Stimulated activated naive B cell treated with anti-CD40 and anti-IgM and Interleukin-4, amounts not matched to agents 10 μg/mL and 1 μg/mL and 100 μg/mL, for 72 hours (primary cell): Measurements from ENCODE around the gene TMEM116.
A peak's percentile ranks its signal among the peaks of the same experiment; 100 is the strongest.
"Not testable (repeated sequence)": the region's sequence is repeated elsewhere in the genome, so short reads cannot be mapped to it uniquely, and the experiment has no call there.

Experiments used
- ATAC-seq, 2 donors: fragments of 150-1000 bp; cut with Tn5 transposase; replicated peaks; 2 replicates each; pipeline ENCODE4 v1.10.0; 2021; ENCODE audit warnings: moderate library complexity in 1 of 2
- DNase-seq: peaks from one replicate; pipeline ENCODE4 v3.0.0; 2021
- H3K27ac Mint-ChIP-seq: one replicate; pipeline ENCODE4 v1.8.0; 2022; ENCODE audit warnings: mild to moderate bottlenecking, mixed read lengths
- H3K27me3 Mint-ChIP-seq, 2 donors: one replicate each; pipeline ENCODE4 v1.8.0; 2022; ENCODE audit warnings: mixed read lengths in 2 of 2
- H3K36me3 Mint-ChIP-seq, 2 donors: one replicate each; pipeline ENCODE4 v1.8.0; 2022; ENCODE audit warnings: mixed read lengths in 2 of 2, mild to moderate bottlenecking in 1 of 2
- H3K4me1 Mint-ChIP-seq, 2 donors: one replicate each; pipeline ENCODE4 v1.8.0; 2022; ENCODE audit warnings: mixed read lengths in 2 of 2, mild to moderate bottlenecking in 1 of 2
- H3K4me3 Mint-ChIP-seq, 2 donors: one replicate each; pipeline ENCODE4 v1.8.0; 2022; ENCODE audit warnings: mild to moderate bottlenecking in 2 of 2, mixed read lengths in 2 of 2, moderate library complexity in 1 of 2
- H3K9me3 Mint-ChIP-seq, 2 donors: one replicate each; pipeline ENCODE4 v1.8.0; 2022; ENCODE audit warnings: mixed read lengths in 2 of 2, mild to moderate bottlenecking in 1 of 2

Gene TMEM116

DNA sequence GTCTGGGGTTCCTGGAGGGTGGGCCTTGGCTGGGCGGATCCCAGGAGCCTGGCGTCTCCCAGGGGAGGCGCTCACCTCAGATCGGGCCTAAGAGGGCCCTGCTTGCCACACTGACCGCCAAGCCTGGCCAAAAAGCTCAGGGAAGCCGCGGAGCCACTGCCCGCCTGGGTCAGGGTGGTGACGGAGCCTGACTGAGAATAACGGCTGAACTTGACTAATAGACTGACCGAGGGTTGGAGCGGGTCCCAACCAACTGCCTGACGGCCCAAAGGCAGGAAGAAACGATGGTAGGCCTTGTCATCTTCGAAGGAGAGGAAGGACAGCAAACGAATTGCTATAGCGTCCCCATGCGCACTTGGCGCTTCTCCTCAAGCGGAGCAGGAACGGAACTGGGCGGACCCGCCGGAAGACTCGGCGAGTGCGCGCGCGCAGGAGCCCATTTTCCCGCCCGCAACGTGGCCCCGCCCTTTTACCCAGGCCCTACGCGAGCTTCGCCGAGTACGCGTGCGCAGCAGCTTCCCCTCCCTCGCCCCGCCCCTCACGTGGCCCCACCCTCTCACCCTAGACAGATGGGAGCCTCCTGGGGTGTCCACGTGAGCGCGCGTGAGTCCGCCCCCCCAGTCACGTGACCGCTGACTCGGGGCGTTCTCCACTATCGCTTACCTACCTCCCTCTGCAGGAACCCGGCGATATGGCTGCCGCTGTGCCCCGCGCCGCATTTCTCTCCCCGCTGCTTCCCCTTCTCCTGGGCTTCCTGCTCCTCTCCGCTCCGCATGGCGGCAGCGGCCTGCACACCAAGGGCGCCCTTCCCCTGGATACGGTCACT, at the start of gene TMEM116, which contains the start of gene ERP29:
TSS of gene TMEM116 (minus strand) at position 391 of the 826 bp plus-strand sequence. CDS start 7,895 bp downstream, outside the sequence.
TSS of gene ERP29 (plus strand) at position 652 of the 826 bp plus-strand sequence. CDS start at position 692, 40 bp downstream.
- H3K4me1 Mint-ChIP-seq = peaks cover 30 to 52% of the 10 kb centered on the region in 2 donors
- H3K36me3 Mint-ChIP-seq = peaks cover 25 to 47% of the 10 kb centered on the region in 2 donors
- peak; percentile 73 to 77 for ATAC-seq

DNA sequence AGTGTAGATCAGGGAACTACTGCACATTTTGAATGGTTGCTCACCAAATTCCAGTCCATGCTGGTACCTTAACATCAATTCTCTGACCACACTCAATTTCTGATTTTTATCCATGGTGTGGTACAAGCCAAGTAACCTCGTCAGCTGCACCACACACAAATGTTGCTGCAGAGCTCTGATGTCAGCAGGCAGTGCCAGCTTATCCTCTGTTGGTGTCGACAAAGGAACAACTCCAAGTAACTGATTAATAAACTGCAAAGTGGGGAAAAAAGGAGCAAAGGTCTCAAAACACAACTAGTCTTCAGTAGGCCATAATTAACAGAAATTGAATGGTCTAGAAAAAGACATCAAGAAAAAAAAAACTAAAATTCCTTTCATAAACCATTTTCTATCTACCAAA, 48.2 kb upstream of the TMEM116 start:
- H3K4me3 Mint-ChIP-seq = no peak overlapping the region
- H3K36me3 Mint-ChIP-seq = peaks cover 35 to 46% of the 10 kb centered on the region in 2 donors
- H3K27me3 Mint-ChIP-seq = no peaks in the 10 kb centered on the region
- no peaks in the 10 kb centered on the region for H3K4me1 Mint-ChIP-seq
- DNase-seq (no peak), ATAC-seq (no peak)
- no peaks in the 10 kb centered on the region for H3K9me3 Mint-ChIP-seq
- H3K27ac Mint-ChIP-seq = no peak overlapping the region

More for the DNA sequence above, at the start of gene TMEM116, which contains the start of gene ERP29:
- DNase-seq = peak; percentile 97
- peak within 1 kb of the TSS; percentile 94 to 97 for H3K4me3 Mint-ChIP-seq
- H3K9me3 Mint-ChIP-seq = peaks cover 8% of the 10 kb centered on the region in 2 donors
- no peaks in the 10 kb centered on the region for H3K27me3 Mint-ChIP-seq
- peak within 1 kb of the TSS; percentile 92 for H3K27ac Mint-ChIP-seq

DNA sequence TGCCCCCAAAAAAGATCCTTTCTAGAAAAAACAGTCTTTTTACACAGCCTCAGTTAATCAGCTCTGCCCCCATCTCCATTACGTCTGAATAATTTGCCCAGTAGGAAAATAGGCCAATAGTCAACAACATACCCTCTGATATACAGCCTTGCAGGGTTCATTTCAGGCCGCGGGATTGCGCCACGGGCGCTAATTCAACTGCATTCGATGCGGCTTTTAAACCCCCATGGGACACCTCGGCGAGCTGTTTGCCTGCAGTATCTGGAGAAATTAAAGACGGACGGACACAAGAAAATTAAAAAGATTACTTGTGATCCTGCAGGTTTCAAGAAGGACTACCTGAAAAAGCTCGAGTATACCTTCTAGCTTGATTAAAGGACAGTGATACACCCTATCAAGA, 36.4 kb upstream of the TMEM116 start:
- H3K4me1 Mint-ChIP-seq = peaks cover 5 to 10% of the 10 kb centered on the region in 2 donors
- no peak overlapping the region for H3K27ac Mint-ChIP-seq
- no peaks in the 10 kb centered on the region for H3K9me3 Mint-ChIP-seq
- H3K4me3 Mint-ChIP-seq = no peak overlapping the region
- H3K36me3 Mint-ChIP-seq = peaks cover 31 to 46% of the 10 kb centered on the region in 2 donors
- ATAC-seq = no peak
- no peak for DNase-seq
- H3K27me3 Mint-ChIP-seq = no peaks in the 10 kb centered on the region

DNA sequence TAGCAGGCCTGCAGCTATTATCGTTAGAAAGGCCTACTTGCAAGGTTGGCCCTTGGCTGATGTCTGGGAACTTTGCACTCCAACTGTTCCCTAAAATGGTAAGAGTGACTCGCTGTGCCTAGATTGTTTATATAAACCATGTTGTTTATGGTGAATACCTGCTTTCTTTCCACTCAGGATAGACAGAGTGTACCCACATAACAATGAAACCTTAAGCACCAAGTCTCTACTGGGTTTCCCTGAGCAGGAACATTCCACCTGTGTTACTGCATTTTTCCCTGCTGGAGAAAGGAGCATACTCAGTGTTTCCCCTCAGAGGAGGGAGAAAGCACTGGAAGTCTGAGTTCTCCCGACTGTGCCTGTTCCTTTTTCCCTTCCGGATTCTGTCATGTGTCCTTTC, 33.0 kb upstream of the TMEM116 start:
- ATAC-seq = no peak

DNA sequence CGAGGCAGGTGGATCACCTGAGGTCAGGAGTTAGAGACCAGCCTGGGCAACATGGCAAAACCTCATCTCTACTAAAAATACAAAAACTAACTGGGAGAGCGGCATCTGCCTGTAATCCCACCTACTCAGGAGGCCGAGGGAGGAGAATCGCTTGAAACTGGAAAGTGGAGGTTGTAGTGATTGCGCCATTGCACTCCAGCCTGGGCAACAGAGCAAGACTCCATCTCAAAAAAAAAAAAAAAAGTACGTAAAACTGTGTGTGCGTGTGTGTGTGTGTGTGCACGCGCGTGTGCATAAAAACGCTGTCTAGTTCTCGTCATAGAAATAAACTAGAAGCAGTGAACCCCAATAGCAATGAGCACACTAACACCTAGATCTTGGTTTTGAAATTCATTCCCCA, 23.6 kb upstream of the TMEM116 start:
- not testable (repeated sequence) for H3K9me3 Mint-ChIP-seq, H3K27ac Mint-ChIP-seq, H3K4me3 Mint-ChIP-seq, H3K27me3 Mint-ChIP-seq, ATAC-seq, H3K4me1 Mint-ChIP-seq, DNase-seq
- peaks cover 52% of the 10 kb centered on the region in 2 donors for H3K36me3 Mint-ChIP-seq

More for the DNA sequence above, 33.0 kb upstream of the TMEM116 start:
- DNase-seq = no peak
- Mint-ChIP-seq H3K27me3 (no peaks in the 10 kb centered on the region), H3K27ac (peak overlapping the region; percentile 15), H3K4me3 (no peak overlapping the region), H3K9me3 (no peaks in the 10 kb centered on the region), H3K36me3 (peaks cover 26 to 37% of the 10 kb centered on the region in 2 donors), H3K4me1 (peaks cover 2 to 10% of the 10 kb centered on the region in 2 donors)

DNA sequence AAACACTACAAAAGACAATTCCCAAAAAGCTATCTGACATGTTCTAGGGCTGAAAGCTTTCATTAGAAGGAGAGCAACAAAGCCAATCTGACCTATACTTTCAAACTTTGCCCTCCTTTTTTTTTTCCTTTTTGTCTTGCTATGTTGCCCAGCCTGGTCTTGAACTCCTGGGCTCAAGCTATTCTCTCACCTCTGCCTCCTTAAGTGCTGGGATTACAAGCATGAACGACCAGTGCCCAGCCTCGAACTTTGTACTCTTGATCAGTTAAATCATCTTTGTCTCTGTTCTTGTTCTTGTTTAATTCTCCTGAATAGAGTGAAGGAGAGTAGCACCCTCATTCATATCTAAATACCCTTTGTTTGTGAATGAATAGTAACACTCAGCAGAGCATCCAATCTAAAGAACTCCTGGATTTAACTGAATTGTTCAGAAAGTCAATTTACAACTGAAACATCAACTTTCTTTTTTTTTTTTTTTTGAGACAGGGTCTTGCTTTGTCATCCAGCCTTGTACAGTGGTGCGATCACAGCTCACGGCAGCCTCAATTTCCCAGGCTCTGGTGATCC, 22.3 kb upstream of the TMEM116 start:
- Mint-ChIP-seq H3K4me1 (peaks cover 5 to 9% of the 10 kb centered on the region in 2 donors), H3K27me3 (no peaks in the 10 kb centered on the region), H3K9me3 (no peaks in the 10 kb centered on the region), H3K36me3 (peaks cover 57 to 62% of the 10 kb centered on the region in 2 donors), H3K27ac (no peak overlapping the region), H3K4me3 (no peak overlapping the region)
- no peak for DNase-seq
- no peak for ATAC-seq

DNA sequence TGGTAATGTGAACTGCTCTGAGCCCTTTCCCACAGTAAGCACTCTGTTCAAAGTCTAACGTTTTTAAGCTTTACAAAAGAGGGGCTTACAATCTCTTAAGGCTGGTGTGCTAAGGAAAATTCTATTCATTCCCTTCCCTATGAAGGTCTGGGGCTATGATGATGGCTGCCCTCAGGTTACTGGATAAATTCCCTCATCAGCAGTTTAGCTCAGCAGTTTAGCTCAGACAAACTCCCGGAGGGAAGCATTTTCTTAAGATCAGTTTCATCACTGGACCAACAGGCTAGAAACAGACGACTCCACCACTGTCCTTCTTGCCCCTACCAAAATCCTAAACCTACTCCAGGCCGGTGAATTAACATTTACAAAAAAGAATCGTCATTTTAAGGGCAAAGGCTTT, 19.3 kb upstream of the TMEM116 start:
- Mint-ChIP-seq H3K27me3 (no peaks in the 10 kb centered on the region), H3K36me3 (peaks cover 47 to 58% of the 10 kb centered on the region in 2 donors), H3K9me3 (no peaks in the 10 kb centered on the region), H3K4me3 (no peak overlapping the region), H3K27ac (peak overlapping the region; percentile 82), H3K4me1 (peaks cover 12 to 35% of the 10 kb centered on the region in 2 donors)
- ATAC-seq = no peak
- no peak for DNase-seq

DNA sequence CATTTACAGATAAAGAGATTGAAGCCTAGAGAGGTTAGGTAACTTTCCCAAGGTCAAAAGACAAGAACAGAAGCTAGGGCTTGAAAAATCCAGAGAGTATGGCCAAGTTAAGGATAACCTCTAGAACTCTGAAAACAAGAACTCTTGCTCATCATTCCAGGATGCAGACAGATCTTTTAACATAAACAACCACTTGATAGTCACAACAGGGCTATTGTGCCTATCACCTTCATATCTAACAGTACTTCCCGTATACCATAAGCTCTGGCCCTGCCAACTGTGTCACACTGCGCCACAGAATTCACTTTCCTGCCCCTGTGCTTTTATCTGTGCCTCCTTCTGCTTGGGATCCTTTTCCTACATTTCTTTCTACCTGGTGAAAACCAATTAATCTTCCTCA, 18.5 kb upstream of the TMEM116 start:
- DNase-seq (no peak), ATAC-seq (no peak)
- peak overlapping the region; percentile 68 for H3K27ac Mint-ChIP-seq
- H3K4me1 Mint-ChIP-seq = peaks cover 12 to 40% of the 10 kb centered on the region in 2 donors
- no peaks in the 10 kb centered on the region for H3K27me3 Mint-ChIP-seq
- no peaks in the 10 kb centered on the region for H3K9me3 Mint-ChIP-seq
- H3K36me3 Mint-ChIP-seq = peaks cover 47 to 58% of the 10 kb centered on the region in 2 donors
- H3K4me3 Mint-ChIP-seq = no peak overlapping the region

DNA sequence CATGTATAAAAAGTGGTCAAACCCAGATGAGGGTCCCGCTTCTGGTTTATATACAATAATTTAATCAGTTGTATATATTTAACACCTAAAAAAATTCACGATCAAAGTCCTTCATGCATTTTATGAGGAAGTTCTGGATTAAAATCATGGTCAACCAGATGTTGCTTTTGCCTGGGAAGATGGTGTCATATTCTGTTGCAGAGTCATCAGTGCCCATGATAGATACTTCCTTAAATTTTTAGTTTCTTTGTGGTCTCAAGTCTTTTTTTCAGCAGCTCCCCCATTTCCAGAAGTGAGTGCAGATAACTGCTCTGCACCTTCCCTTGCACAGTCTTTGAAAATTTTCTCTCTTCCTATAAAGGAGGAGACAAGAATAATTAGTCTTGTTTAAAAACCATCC, 16.3 kb upstream of the TMEM116 start:
- Mint-ChIP-seq H3K4me1 (peaks cover 19 to 53% of the 10 kb centered on the region in 2 donors), H3K27ac (no peak overlapping the region), H3K4me3 (no peak overlapping the region), H3K36me3 (peaks cover 45 to 63% of the 10 kb centered on the region in 2 donors), H3K9me3 (peaks cover 0 to 2% of the 10 kb centered on the region in 2 donors), H3K27me3 (no peaks in the 10 kb centered on the region)
- DNase-seq (no peak), ATAC-seq (no peak)

DNA sequence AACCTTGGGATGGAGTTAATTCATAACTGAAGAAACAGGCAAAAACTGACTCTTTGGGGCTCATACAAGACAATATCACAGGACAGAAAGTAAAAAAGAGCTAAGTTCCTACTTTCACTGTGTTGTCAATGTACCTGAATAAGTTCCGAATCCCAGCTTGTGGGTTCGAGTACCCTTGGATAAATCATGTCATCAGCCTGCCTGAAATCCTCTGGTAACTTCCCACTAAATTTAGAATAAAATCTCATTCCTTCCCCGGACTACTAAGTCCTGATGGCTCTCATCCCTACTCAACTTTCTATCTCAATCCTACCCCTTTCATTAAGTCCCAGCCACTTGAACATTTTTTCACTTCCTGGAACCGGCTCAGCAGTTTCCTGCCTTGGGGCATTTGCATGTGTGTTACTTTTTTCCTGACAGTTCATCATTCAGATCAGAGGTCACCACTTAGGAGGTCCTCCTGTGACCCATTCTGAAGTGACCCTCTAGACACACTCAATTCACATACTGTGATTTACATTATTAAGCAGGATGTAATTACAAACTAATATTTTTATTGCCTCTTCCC, 12.9 kb upstream of the TMEM116 start:
- DNase-seq (no peak), ATAC-seq (peak; percentile 47 to 50)
- H3K4me1 Mint-ChIP-seq = peaks cover 28 to 68% of the 10 kb centered on the region in 2 donors
- H3K4me3 Mint-ChIP-seq = no peak overlapping the region
- no peaks in the 10 kb centered on the region for H3K27me3 Mint-ChIP-seq
- H3K9me3 Mint-ChIP-seq = peaks cover 0 to 2% of the 10 kb centered on the region in 2 donors
- peak overlapping the region; percentile 59 for H3K27ac Mint-ChIP-seq
- H3K36me3 Mint-ChIP-seq = peaks cover 38 to 59% of the 10 kb centered on the region in 2 donors

DNA sequence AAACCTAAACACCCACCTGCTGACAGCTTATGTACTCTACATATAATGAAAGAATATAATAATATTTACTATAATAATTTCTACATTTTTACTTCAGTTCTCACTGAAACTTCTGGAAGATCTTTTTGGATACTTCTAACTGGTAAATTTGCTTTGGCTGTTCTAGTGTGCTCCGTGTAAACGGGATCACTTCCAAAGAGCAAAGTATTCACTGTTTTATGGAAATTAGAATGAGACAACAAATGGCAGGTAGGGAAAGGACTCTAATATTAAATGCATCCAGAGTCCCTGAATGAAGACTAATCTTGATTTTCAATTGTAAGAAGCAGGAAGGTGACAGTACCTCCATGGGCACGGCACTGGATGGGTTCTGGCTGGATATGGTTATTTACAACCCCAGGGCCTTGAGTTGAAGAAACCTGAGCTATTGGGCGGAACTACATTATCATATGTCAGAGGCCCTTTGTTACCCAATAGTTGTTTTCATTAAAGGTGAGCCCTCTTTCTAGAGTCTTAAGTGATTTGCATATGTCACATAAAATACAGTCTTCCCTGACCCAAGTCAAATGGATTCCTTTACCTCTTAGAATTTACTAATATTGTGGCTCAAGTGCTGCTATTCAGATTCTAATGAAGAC, 10.9 kb upstream of the TMEM116 start:
- DNase-seq = no peak
- no peak overlapping the region for H3K4me3 Mint-ChIP-seq
- H3K4me1 Mint-ChIP-seq = peaks cover 37 to 71% of the 10 kb centered on the region in 2 donors
- H3K36me3 Mint-ChIP-seq = peaks cover 31 to 54% of the 10 kb centered on the region in 2 donors
- H3K27ac Mint-ChIP-seq = no peak overlapping the region
- no peak for ATAC-seq
- no peaks in the 10 kb centered on the region for H3K27me3 Mint-ChIP-seq
- H3K9me3 Mint-ChIP-seq = peaks cover 0 to 2% of the 10 kb centered on the region in 2 donors

DNA sequence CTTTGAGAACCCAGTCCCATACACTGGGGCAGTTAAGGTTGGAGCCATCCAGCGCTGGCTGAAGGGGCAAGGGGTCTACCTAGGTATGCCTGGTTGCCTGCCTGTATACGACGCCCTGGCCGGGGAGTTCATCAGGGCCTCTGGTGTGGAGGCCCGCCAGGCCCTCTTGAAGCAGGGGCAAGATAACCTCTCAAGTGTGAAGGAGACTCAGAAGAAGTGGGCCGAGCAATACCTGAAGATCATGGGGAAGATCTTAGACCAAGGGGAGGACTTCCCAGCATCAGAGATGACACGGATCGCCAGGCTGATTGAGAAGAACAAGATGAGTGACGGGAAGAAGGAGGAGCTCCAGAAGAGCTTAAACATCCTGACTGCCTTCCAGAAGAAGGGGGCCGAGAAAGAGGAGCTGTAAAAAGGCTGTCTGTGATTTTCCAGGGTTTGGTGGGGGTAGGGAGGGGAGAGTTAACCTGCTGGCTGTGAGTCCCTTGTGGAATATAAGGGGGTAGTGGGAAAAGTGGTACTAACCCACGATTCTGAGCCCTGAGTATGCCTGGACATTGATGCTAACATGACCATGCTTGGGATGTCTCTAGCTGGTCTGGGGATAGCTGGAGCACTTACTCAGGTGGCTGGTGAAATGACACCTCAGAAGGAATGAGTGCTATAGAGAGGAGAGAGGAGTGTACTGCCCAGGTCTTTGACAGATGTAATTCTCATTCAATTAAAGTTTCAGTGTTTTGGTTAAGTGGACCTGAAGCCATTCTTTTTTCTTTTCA, 9.5 kb upstream of the TMEM116 start:
- ATAC-seq = no peak
- H3K27me3 Mint-ChIP-seq = no peaks in the 10 kb centered on the region
- DNase-seq = no peak
- H3K9me3 Mint-ChIP-seq = peaks cover 0 to 2% of the 10 kb centered on the region in 2 donors
- peaks cover 29 to 56% of the 10 kb centered on the region in 2 donors for H3K36me3 Mint-ChIP-seq
- no peak overlapping the region for H3K4me3 Mint-ChIP-seq
- peak overlapping the region; percentile 82 for H3K27ac Mint-ChIP-seq
- peaks cover 38 to 69% of the 10 kb centered on the region in 2 donors for H3K4me1 Mint-ChIP-seq

DNA sequence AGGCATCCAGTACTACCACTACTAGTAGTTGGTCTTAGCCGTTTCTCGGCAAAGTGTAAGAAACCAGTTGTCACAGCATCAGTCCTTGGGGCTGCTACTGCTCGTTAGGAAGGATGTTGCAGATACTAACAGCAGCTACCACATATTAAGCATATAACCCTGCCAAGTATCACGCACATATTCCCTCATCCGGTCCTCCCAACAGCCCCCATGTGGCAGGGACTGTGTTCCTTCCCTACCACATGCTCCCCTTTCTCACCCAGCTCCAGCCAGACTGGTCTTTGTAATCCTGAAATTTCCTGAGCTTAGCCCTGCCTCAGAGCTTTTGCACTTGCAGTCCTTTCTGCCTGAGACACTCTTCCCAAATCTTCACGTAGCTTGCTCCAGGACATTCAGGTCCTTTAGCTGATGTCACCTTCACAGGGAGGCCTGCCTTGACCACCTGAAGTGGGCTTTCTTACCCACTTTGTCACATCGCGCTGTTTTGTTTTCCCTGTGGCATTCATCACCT, 8.0 kb upstream of the TMEM116 start:
- Mint-ChIP-seq H3K4me3 (no peak overlapping the region), H3K9me3 (peaks cover 3 to 4% of the 10 kb centered on the region in 2 donors), H3K4me1 (peaks cover 41 to 70% of the 10 kb centered on the region in 2 donors), H3K27me3 (no peaks in the 10 kb centered on the region), H3K27ac (peak overlapping the region; percentile 48), H3K36me3 (peaks cover 33 to 59% of the 10 kb centered on the region in 2 donors)
- no peak for DNase-seq
- ATAC-seq = no peak
